GM12878 (cell line): ENCODE data around the gene CIROP. TPM values are rescaled to one million over a fixed set of nuclear protein-coding genes. Genes with fewer than 3 reads are reported as not detected.

ENCODE experiments used
- BCL11A ChIP-seq: IDR thresholded peaks from 2 replicates; pipeline ENCODE4 v1.6.1; 2011; ENCODE audit warnings: low read depth, low read length
- BCL3 ChIP-seq: IDR thresholded peaks from 2 replicates; pipeline ENCODE4 v1.6.1; 2011; ENCODE audit warnings: borderline replicate concordance, low read depth, mild to moderate bottlenecking, moderate library complexity, low read length; ENCODE audit not compliant: insufficient read depth, poor library complexity, severe bottlenecking
- CBX5 ChIP-seq: sonication (generic); IDR thresholded peaks from 2 replicates; pipeline ENCODE4 v1.6.1; 2016; ENCODE audit warnings: low read depth, moderate library complexity, mild to moderate bottlenecking, inconsistent platforms
- CHD1 ChIP-seq: IDR thresholded peaks from 2 replicates; pipeline ENCODE4 v1.6.1; 2012; ENCODE audit warnings: low read depth, low read length, improper control_type of control experiment
- CHD4 ChIP-seq: fragments of 200-600 bp; sonication (generic); IDR thresholded peaks from 2 replicates; pipeline ENCODE4 v1.6.1; 2016; ENCODE audit warnings: mild to moderate bottlenecking
- FOXK2 ChIP-seq: fragments of 450-650 bp; IDR thresholded peaks from 2 replicates; pipeline ENCODE4 v1.6.1; 2017; ENCODE audit warnings: mild to moderate bottlenecking, moderate library complexity
- MEF2B ChIP-seq: fragments of 450-650 bp; IDR thresholded peaks from 2 replicates; pipeline ENCODE4 v1.6.1; 2018; ENCODE audit warnings: mild to moderate bottlenecking, moderate library complexity; ENCODE audit not compliant: partially characterized antibody, poor library complexity, severe bottlenecking
- MTA2 ChIP-seq: fragments of 450-650 bp; IDR thresholded peaks from 2 replicates; pipeline ENCODE4 v1.6.1; 2016; ENCODE audit warnings: low read depth, mild to moderate bottlenecking, moderate library complexity
- MTA3 ChIP-seq: IDR thresholded peaks from 2 replicates; pipeline ENCODE4 v1.6.1; 2012; ENCODE audit warnings: low read length, inconsistent platforms, borderline replicate concordance
- NBN ChIP-seq: fragments of 450-650 bp; IDR thresholded peaks from 2 replicates; pipeline ENCODE4 v1.6.1; 2016
- PAX5 ChIP-seq: IDR thresholded peaks from 2 replicates; pipeline ENCODE4 v1.6.1; 2011; ENCODE audit warnings: low read depth, low read length, borderline replicate concordance
- PBX3 ChIP-seq: IDR thresholded peaks from 2 replicates; pipeline ENCODE4 v1.6.1; 2011; ENCODE audit warnings: mild to moderate bottlenecking, low read depth, low read length, moderate library complexity; ENCODE audit not compliant: insufficient replicate concordance
- POU2F2 ChIP-seq: IDR thresholded peaks from 3 replicates; pipeline ENCODE4 v1.6.1; 2011; ENCODE audit warnings: low read depth, mild to moderate bottlenecking, low read length, borderline replicate concordance
- RAD21 ChIP-seq: IDR thresholded peaks from 2 replicates; pipeline ENCODE4 v1.6.1; 2011; ENCODE audit warnings: mild to moderate bottlenecking, low read depth, low read length, moderate library complexity; ENCODE audit not compliant: insufficient read depth
- RELB ChIP-seq: fragments of 450-650 bp; IDR thresholded peaks from 2 replicates; pipeline ENCODE4 v1.6.1; 2017; ENCODE audit warnings: low read depth, mild to moderate bottlenecking, moderate library complexity
- SREBF2 ChIP-seq: IDR thresholded peaks from 2 replicates; pipeline ENCODE4 v1.6.1; 2012; ENCODE audit warnings: mild to moderate bottlenecking, low read length
- SRF ChIP-seq, 2 experiments: IDR thresholded peaks; 2 replicates each; pipeline ENCODE4 v1.6.1; 2011; ENCODE audit warnings: low read depth in 2 of 2, low read length in 2 of 2, mild to moderate bottlenecking in 1 of 2, moderate library complexity in 1 of 2
- SUPT20H ChIP-seq: IDR thresholded peaks from 2 replicates; pipeline ENCODE4 v1.6.1; 2011; ENCODE audit warnings: low read depth, mild to moderate bottlenecking, low read length, moderate library complexity, borderline replicate concordance; ENCODE audit not compliant: control insufficient read depth
- ZSCAN29 ChIP-seq: fragments of 450-650 bp; IDR thresholded peaks from 2 replicates; pipeline ENCODE4 v1.6.1; 2017; ENCODE audit warnings: mild to moderate bottlenecking, moderate library complexity
- polyA plus RNA-seq, 11 experiments: library from polyadenylated mRNA; depleted of rRNA in 4 of 11; unstranded in 6 of 11; stranded (reverse) in 5 of 11; fragments of >200 nt; fragmentation: Nextera tagmentation in 4 of 11; fragmentation: Illumina TruSeq in 1 of 11; extraction: Ambion mirVana in 4 of 11; extraction: Trizol in 1 of 11; gene quantifications; 1 replicate in 1 of 11; 2 replicates in 10 of 11; pipeline versions ENCODE4 v1.2.1 to v1.2.3, GENCODE V29; 2011 to 2016; ENCODE audit warnings: inconsistent platforms in 2 of 11, missing spikeins in 2 of 11, low read depth in 1 of 11
- total RNA-seq, 4 experiments: library from RNA; depleted of rRNA in 3 of 4; stranded (reverse); fragments of >200 nt in 3 of 4; fragmentation: Illumina TruSeq in 1 of 4; extraction: Trizol in 1 of 4; gene quantifications; 2 replicates each; pipeline versions ENCODE4 v1.2.1 to v1.2.3, GENCODE V29; 2013 to 2021

The CIROP gene
- total and polyA plus RNA-seq, 10 of the 15 experiments (the other 5 are each of a cell fraction or from before 2014, with no cell fraction given): not detected

GRCh38 chr14:23121361-23121771 is 16.6 kb upstream of the CIROP start (continued):
- no peak for TF ChIP-seq RELB
- TF ChIP-seq SUPT20H: no peak
- TF ChIP-seq PAX5: peak; percentile 28; the same call in 1 of the 2 replicates
- no peak for TF ChIP-seq CBX5
- no peak for TF ChIP-seq ZSCAN29
- no peak for TF ChIP-seq MTA3
- no peak for TF ChIP-seq BCL3
- TF ChIP-seq FOXK2: no peak
- no peak for TF ChIP-seq BCL11A
- TF ChIP-seq NBN: no peak
- 0 out of 4 replicates have a peak, but pooled peaks of 1 of the 2 experiments have one; percentile 12 for TF ChIP-seq SRF (IDR thresholded peaks at IDR 0.05; ENCODE audit: low read depth in 2 of 2, low read length in 2 of 2)
- TF ChIP-seq MEF2B: no peak
- no peak for TF ChIP-seq CHD1
- TF ChIP-seq RAD21: no peak
- no peak for TF ChIP-seq SREBF2
- no peak for TF ChIP-seq MTA2
- TF ChIP-seq PBX3: no peak
- TF ChIP-seq CHD4: no peak
- TF ChIP-seq POU2F2: peak; percentile 72; the same call in 1 of the 3 replicates
